Heart right ventricle (tissue), 16 donors: ENCODE results near the gene BBS5. TPM values are rescaled to one million over a fixed set of nuclear protein-coding genes. Genes with fewer than 3 reads are reported as not detected.

Source experiments
- ATAC-seq, 8 donors: fragments of 200-7000 bp; cut with Tn5 transposase; one replicate each; pipeline ENCODE4 v1.9.1; 2020; ENCODE audit warnings: mild to moderate bottlenecking in 8 of 8, moderate library complexity in 8 of 8, moderate number of reproducible peaks in 1 of 8
- DNase-seq, 2 donors: peaks; one replicate each; pipeline ENCODE4 v3.0.0-alpha.2; 2020
- H3K27ac ChIP-seq, 10 donors: fragments of 200-600 bp; sonication (generic) in 2 of 10; one replicate each; pipeline versions ENCODE4 v1.5.0 to v1.8.0; 2020 to 2022; ENCODE audit warnings: mild to moderate bottlenecking in 3 of 10
- H3K27me3 ChIP-seq, 7 donors: fragments of 200-600 bp; one replicate each; pipeline ENCODE4 v1.8.0; 2021 to 2022; ENCODE audit warnings: mild to moderate bottlenecking in 2 of 7
- H3K36me3 ChIP-seq, 9 donors: fragments of 200-600 bp; sonication (generic) in 1 of 9; one replicate each; pipeline versions ENCODE4 v1.5.0 to v1.8.0; 2020 to 2022; ENCODE audit warnings: mild to moderate bottlenecking in 2 of 9
- H3K4me1 ChIP-seq, 9 donors: fragments of 200-600 bp; sonication (generic) in 1 of 9; one replicate each; pipeline versions ENCODE4 v1.5.0 to v1.8.0; 2020 to 2022; ENCODE audit warnings: mild to moderate bottlenecking in 4 of 9
- H3K4me3 ChIP-seq, 10 donors: fragments of 200-600 bp; sonication (generic) in 2 of 10; one replicate each; pipeline versions ENCODE4 v1.5.0 to v1.8.0; 2020 to 2022; ENCODE audit warnings: mild to moderate bottlenecking in 7 of 10, moderate library complexity in 2 of 10
- H3K9me3 ChIP-seq, 11 donors: fragments of 200-600 bp in 10 of 11; sonication (generic) in 2 of 11; one replicate each; pipeline versions ENCODE4 v1.5.0 to v1.8.0; 2013 to 2022; ENCODE audit warnings: mild to moderate bottlenecking in 2 of 11, control low read depth in 1 of 11, moderate library complexity in 1 of 11
- CTCF ChIP-seq, 9 donors: fragments of 200-600 bp; sonication (generic) in 2 of 9; IDR thresholded peaks; one replicate each; pipeline versions ENCODE4 v1.5.0 to v1.8.0; 2021 to 2022; ENCODE audit warnings: antibody characterized with exemption in 9 of 9, mild to moderate bottlenecking in 5 of 9, moderate library complexity in 1 of 9
- WGBS, 2 donors: extraction: QIAGEN DNeasy Blood & Tissue Kit; methylation state at CpG; one replicate each; pipeline ENCODE4 v1.1.7; 2013; ENCODE audit warnings: inconsistent platforms in 1 of 2; 5-methylcytosine and 5-hydroxymethylcytosine counted together
- intact Hi-C, 10 donors: fragments of 100-400 bp; cut with DNase I; formaldehyde crosslinking; loops; one replicate each; pipeline versions ENCODE4 v1.11.1 to v1.14.2; 2022
- polyA plus RNA-seq, 2 donors: library from polyadenylated mRNA; stranded (reverse); fragments of 200-250 nt; gene quantifications; one replicate each; pipeline ENCODE4 v1.2.3, GENCODE V29; 2013
- total RNA-seq, 10 donors: library from RNA; stranded (reverse); fragmentation: NEBNext Ultra II Directional in 3 of 10; extraction: Animal tissue kit (Norgen Biotek cat#: 25700) in 3 of 10; gene quantifications; one replicate each; pipeline versions ENCODE4 v1.2.1 to v1.2.4, GENCODE V29; 2021 to 2023
- donor health status: Arrhythmogenic right ventricular cardiomyopathy.
- donor health status: ischemic (EF 13 %, LVEDD 7.1; RV severe dilation, severe dysfunction).
- donor health status: healthy with polysubstance abuse.
- donor health status: DM: no; HTN: yes; CAD: no.
- donor health status: DM: no; HTN: no; CAD: no.
- donor health status: ischemic (EF 25% LVEDD 6.9; RV normal size, moderate dysfunction).
- donor health status: ischemic (EF 25% LVEDD 5.7; RV mildly dilated, moderate dysfunction).
- donor health status: healthy.
- donor health status: DM: yes; HTN: yes; CAD: no.
- donor health status: Ischemic cardiomyopathy.
- donor health status: ischemic (EF 35%, LVEDD 5.7; RV mildly dilated, moderate dysfunction).
- donor health status: nonischemic (EF 11% LVEDD 7.7; RV severe dilation, severe dysfunction).
- donor health status: DM: yes; HTN: yes; CAD: no.
- donor health status: PGD.
- donor health status: ischemic (EF 29% LVEDD 5.4; RV normal size, mild dysfunction).
- donor health status: nonischemic (EF 23%, LVEDD 6.1; RV moderate dilation, normal function).

Gene BBS5
- total and polyA plus RNA-seq, 12 donors = 4.7 to 10.3 (median 8.5) TPM

- ATAC-seq (no peak), DNase-seq (no peak)
- H3K4me3 ChIP-seq = no peak overlapping the region
- 94 to 96% methylated on average over 5 of the region's 5 CpGs for WGBS, 2 donors
- no peaks in the 10 kb centered on the region for H3K27me3 ChIP-seq
- H3K36me3 ChIP-seq = peaks cover 0 to 90% (median 11%) of the 10 kb centered on the region in 9 donors
- H3K9me3 ChIP-seq = no peaks in the 10 kb centered on the region
- intact Hi-C loops = no loop called here
- H3K27ac ChIP-seq = no peak overlapping the region
- H3K4me1 ChIP-seq = no peaks in the 10 kb centered on the region
- TF ChIP-seq CTCF (IDR thresholded peaks at IDR 0.05) = no peak
These were observed 16.1 kb downstream of the BBS5 start for GRCh38 chr2:169495310-169495928.

- H3K27ac ChIP-seq = no peak overlapping the region
- no peaks in the 10 kb centered on the region for H3K9me3 ChIP-seq
- no peak for TF ChIP-seq CTCF (IDR thresholded peaks at IDR 0.05)
- intact Hi-C loops = no loop called here
- peaks cover 0 to 15% (median 4%) of the 10 kb centered on the region in 9 donors for H3K4me1 ChIP-seq
- no peak for DNase-seq
- no peak overlapping the region for H3K4me3 ChIP-seq
- H3K27me3 ChIP-seq = no peaks in the 10 kb centered on the region
- peaks cover 0 to 57% (median 4%) of the 10 kb centered on the region in 9 donors for H3K36me3 ChIP-seq
- ATAC-seq = no peak
- WGBS, 2 donors = 98 to 99% methylated on average over 17 to 19 of the region's 19 CpGs
These were observed 25.4 kb downstream of the BBS5 start for GRCh38 chr2:169504651-169505050.

GRCh38 chr2:169507698-169508097, 28.4 kb downstream of the BBS5 start:
- no peaks in the 10 kb centered on the region for H3K27me3 ChIP-seq
- H3K36me3 ChIP-seq = peaks cover 0 to 27% (median 0%) of the 10 kb centered on the region in 9 donors
- TF ChIP-seq CTCF (IDR thresholded peaks at IDR 0.05) = no peak
- H3K27ac ChIP-seq = peak overlapping the region in 1 of 10 donors; percentile 21
- H3K4me3 ChIP-seq = no peak overlapping the region
- peaks cover 0 to 17% (median 4%) of the 10 kb centered on the region in 9 donors for H3K4me1 ChIP-seq
- intact Hi-C loops = no loop called here
- DNase-seq (no peak), ATAC-seq (no peak)
- no peaks in the 10 kb centered on the region for H3K9me3 ChIP-seq

- WGBS, 2 donors = 37 to 50% methylated on average over 4 of the region's 4 CpGs
- peaks cover 0 to 20% (median 10%) of the 10 kb centered on the region in 9 donors for H3K4me1 ChIP-seq
- peak within 1 kb of the TSS in 9 of 10 donors; percentile 36 to 78 (median 68) for H3K27ac ChIP-seq
- H3K4me3 ChIP-seq = peak within 1 kb of the TSS; percentile 4 to 54 (median 42)
- no peaks in the 10 kb centered on the region for H3K27me3 ChIP-seq
- peak; percentile 59 to 83 (median 76) for ATAC-seq
- TF ChIP-seq CTCF (IDR thresholded peaks at IDR 0.05) = no peak
- DNase-seq = no peak
- intact Hi-C loops = no loop called here
- H3K36me3 ChIP-seq = peaks cover 0 to 10% (median 0%) of the 10 kb centered on the region in 9 donors
- H3K9me3 ChIP-seq = no peaks in the 10 kb centered on the region
These were observed 30.1 kb downstream of the BBS5 start, which contains the start of gene KLHL41 for GRCh38 chr2:169509298-169509885. Gene KLHL41, plus strand, starts transcription at chr2:169509702. Its CDS starts 77 bp downstream, at chr2:169509779.
